ENCODE measurements around the gene SHOX. TPM values are rescaled to one million over a fixed set of nuclear protein-coding genes. Genes with fewer than 3 reads are reported as not detected.

Gene SHOX
- polyA plus RNA-seq, 1 experiment = 22.8 TPM

DNA sequence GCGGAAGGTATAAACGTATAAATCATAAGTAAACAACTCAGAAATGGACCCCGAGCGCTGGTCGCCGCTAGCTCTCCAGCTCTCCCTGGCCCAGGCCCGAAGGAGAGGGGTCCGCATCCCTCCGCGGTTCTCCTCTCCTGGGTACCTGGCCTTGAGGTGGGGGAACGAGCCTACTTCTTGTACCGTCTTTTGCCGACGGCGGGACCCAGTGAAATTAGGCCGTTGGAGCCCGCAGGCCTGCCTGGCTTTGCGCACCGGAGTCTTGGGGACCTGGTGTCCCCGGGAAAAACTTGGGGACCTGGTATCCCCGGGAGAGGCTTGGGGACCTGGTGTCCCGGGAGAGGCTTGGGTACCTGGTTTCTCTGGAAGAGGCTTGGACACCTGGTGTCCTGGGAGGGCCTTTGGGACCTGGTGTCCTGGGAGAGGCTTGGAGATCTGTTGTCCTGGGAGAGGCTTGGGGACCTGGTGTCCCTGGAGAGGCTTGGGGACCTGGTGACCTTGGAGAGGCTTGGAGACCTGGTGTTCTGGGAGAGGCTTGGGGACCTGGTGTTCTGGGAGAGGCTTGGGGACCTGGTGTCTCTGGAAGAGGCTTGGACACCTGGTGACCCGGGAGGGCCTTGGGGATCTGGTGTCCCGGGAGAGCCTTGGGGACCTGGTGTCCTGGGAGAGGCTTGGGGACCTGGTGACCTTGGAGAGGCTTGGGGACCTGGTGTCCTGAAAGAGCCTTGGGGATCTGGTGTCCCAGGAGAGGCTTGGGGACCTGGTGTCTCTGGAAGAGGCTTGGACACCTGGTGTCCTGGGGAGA is 12.0 kb downstream of the SHOX start:
- DNase-seq (ENCODE audit: low read depth) = no peak
- ChIA-PET CTCF (no interaction called here), POLR2A (no interaction called here)
- TF ChIP-seq, protein P1, sequence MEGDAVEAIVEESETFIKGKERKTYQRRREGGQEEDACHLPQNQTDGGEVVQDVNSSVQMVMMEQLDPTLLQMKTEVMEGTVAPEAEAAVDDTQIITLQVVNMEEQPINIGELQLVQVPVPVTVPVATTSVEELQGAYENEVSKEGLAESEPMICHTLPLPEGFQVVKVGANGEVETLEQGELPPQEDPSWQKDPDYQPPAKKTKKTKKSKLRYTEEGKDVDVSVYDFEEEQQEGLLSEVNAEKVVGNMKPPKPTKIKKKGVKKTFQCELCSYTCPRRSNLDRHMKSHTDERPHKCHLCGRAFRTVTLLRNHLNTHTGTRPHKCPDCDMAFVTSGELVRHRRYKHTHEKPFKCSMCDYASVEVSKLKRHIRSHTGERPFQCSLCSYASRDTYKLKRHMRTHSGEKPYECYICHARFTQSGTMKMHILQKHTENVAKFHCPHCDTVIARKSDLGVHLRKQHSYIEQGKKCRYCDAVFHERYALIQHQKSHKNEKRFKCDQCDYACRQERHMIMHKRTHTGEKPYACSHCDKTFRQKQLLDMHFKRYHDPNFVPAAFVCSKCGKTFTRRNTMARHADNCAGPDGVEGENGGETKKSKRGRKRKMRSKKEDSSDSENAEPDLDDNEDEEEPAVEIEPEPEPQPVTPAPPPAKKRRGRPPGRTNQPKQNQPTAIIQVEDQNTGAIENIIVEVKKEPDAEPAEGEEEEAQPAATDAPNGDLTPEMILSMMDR (IDR thresholded peaks at IDR 0.05; ENCODE audit: insufficient read depth, low read depth, low read length) = no peak
- peaks cover 21% of the 10 kb centered on the region for H3K36me3 ChIP-seq (ENCODE audit: control insufficient read depth, insufficient read depth, low read length)
- H3K4me3 ChIP-seq (ENCODE audit: low read depth, low read length) = peak overlapping the region; percentile 3; the same call in 1 of the 2 replicates
- no peaks in the 10 kb centered on the region for H3K27me3 ChIP-seq (ENCODE audit: control insufficient read depth, insufficient read depth, low read length)

DNA sequence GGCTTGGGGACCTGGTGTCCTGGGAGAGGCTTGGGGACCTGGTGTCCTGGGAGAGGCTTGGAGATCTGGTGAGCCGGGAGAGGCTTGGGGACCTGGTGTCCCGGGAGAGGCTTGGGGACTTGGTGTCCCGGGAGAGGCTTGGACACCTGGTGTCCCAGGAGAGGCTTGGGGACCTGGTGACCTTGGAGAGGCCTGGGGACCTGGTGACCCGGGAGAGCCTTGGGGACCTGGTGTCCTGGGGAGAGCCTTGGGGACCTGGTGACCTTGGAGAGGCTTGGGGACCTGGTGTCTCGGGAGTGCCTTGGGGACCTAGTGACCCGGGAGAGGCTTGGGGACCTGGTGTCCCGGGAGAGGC is 12.6 kb downstream of the SHOX start:
- H3K4me3 ChIP-seq (ENCODE audit: low read depth, low read length) = peak overlapping the region; percentile 3
- no peaks in the 10 kb centered on the region for H3K27me3 ChIP-seq (ENCODE audit: control insufficient read depth, insufficient read depth, low read length)
- DNase-seq (ENCODE audit: low read depth) = no peak
- ChIA-PET POLR2A (no interaction called here), CTCF (no interaction called here)
- H3K36me3 ChIP-seq (ENCODE audit: control insufficient read depth, insufficient read depth, low read length) = peaks cover 21% of the 10 kb centered on the region
- TF ChIP-seq, protein P1 (IDR thresholded peaks at IDR 0.05; ENCODE audit: insufficient read depth, low read depth, low read length) = no peak

DNA sequence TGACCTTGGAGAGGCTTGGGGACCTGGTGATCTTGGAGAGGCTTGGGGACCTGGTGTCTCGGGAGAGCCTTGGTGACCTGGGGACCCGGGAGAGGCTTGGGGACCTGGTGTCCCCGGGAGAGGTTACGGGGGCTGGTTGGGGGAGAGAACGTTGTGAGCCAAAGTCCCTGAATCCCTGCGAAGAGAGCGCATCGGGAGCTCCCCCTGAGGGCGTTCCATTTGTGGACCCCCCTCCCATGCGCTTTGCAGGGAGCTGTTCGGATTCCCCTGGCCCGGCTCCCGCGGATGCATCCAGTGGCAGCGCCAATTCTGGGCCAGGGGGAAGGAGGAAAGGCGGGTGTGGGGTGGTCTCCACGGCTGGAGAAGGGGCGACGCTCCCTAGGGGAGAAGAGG is 13.3 kb downstream of the SHOX start:
- no peaks in the 10 kb centered on the region for H3K27me3 ChIP-seq (ENCODE audit: control insufficient read depth, insufficient read depth, low read length)
- CTCF ChIA-PET = no interaction called here
- DNase-seq (ENCODE audit: low read depth) = no peak
- peaks cover 21% of the 10 kb centered on the region for H3K36me3 ChIP-seq (ENCODE audit: control insufficient read depth, insufficient read depth, low read length)
- TF ChIP-seq, protein P1 (IDR thresholded peaks at IDR 0.05; ENCODE audit: insufficient read depth, low read depth, low read length) = no peak
- H3K4me3 ChIP-seq (ENCODE audit: low read depth, low read length) = peak overlapping the region; percentile 26
- POLR2A ChIA-PET = no interaction called here

DNA sequence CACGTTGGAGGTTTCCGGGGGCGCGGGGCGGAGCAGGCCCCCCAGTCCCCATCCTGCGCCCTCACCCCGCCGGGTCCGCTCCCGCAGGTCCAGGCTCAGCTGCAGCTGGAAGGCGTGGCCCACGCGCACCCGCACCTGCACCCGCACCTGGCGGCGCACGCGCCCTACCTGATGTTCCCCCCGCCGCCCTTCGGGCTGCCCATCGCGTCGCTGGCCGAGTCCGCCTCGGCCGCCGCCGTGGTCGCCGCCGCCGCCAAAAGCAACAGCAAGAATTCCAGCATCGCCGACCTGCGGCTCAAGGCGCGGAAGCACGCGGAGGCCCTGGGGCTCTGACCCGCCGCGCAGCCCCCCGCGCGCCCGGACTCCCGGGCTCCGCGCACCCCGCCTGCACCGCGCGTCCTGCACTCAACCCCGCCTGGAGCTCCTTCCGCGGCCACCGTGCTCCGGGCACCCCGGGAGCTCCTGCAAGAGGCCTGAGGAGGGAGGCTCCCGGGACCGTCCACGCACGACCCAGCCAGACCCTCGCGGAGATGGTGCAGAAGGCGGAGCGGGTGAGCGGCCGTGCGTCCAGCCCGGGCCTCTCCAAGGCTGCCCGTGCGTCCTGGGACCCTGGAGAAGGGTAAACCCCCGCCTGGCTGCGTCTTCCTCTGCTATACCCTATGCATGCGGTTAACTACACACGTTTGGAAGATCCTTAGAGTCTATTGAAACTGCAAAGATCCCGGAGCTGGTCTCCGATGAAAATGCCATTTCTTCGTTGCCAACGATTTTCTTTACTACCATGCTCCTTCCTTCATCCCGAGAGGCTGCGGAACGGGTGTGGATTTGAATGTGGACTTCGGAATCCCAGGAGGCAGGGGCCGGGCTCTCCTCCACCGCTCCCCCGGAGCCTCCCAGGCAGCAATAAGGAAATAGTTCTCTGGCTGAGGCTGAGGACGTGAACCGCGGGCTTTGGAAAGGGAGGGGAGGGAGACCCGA is 14.0 kb downstream of the SHOX start:
- Histone ChIP-seq H3K27me3 (ENCODE audit: control insufficient read depth, insufficient read depth, low read length) (no peaks in the 10 kb centered on the region), H3K36me3 (ENCODE audit: control insufficient read depth, insufficient read depth, low read length) (peaks cover 19% of the 10 kb centered on the region), H3K4me3 (ENCODE audit: low read depth, low read length) (peak overlapping the region; percentile 26)
- CTCF ChIA-PET = no interaction called here
- POLR2A ChIA-PET = no interaction called here
- DNase-seq (ENCODE audit: low read depth) = no peak
- TF ChIP-seq, protein P1 (IDR thresholded peaks at IDR 0.05; ENCODE audit: insufficient read depth, low read depth, low read length) = no peak

DNA sequence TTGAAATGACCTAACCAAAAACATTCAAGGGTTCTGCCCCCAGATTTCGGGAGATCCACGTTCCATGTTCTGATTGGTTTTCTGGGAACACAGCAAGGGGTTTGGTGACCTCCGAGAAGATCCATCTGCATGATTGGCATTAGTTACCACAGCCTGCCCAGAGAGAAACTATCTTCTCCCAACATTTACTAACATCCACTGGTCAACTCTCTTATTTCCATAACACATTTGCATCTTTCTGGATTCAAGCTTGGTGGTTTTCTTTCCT is 15.6 kb downstream of the SHOX start:
- peaks cover 13% of the 10 kb centered on the region for H3K36me3 ChIP-seq (ENCODE audit: control insufficient read depth, insufficient read depth, low read length)
- H3K27me3 ChIP-seq (ENCODE audit: control insufficient read depth, insufficient read depth, low read length) = no peaks in the 10 kb centered on the region
- CTCF ChIA-PET = no interaction called here
- TF ChIP-seq, protein P1 (IDR thresholded peaks at IDR 0.05; ENCODE audit: insufficient read depth, low read depth, low read length) = no peak
- H3K4me3 ChIP-seq (ENCODE audit: low read depth, low read length) = no peak overlapping the region
- no peak for DNase-seq (ENCODE audit: low read depth)
- POLR2A ChIA-PET = no interaction called here
